ENCODE results near the gene MRPS21. TPM values are rescaled to one million over a fixed set of nuclear protein-coding genes. Genes with fewer than 3 reads are reported as not detected.

The MRPS21 gene
- total and polyA plus RNA-seq, 9 of the 15 experiments (the other 6 are each of a cell fraction or from before 2014, with no cell fraction given) = 119 to 407 (median 149) TPM

GRCh38 chr1:150293433-150294253, at the start of gene MRPS21 (continued):
- TF ChIP-seq FOXJ2 (tag; IDR thresholded peaks at IDR 0.05) (peak; percentile 97), BHLHE40 (IDR thresholded peaks at IDR 0.05; ENCODE audit: low read length) (peak; percentile 47), CUX1 (CRISPR knock-in tag; IDR thresholded peaks at IDR 0.05) (no peak), NFIX (CRISPR knock-in tag; IDR thresholded peaks at IDR 0.05; ENCODE audit: low read depth) (no peak), TAF15 (IDR thresholded peaks at IDR 0.05; ENCODE audit: low read depth, low read length) (no peak), RBM17 (IDR thresholded peaks at IDR 0.05; ENCODE audit: borderline replicate concordance, low read depth, low read length) (no peak), ILF3 (IDR thresholded peaks at IDR 0.05; ENCODE audit: borderline replicate concordance) (no peak), BRF1 (IDR thresholded peaks at IDR 0.05; ENCODE audit: borderline replicate concordance, extremely low read depth, insufficient read length) (no peak), ZNF311 (CRISPR knock-in tag; IDR thresholded peaks at IDR 0.05) (no peak), ZNF511 (CRISPR knock-in tag; IDR thresholded peaks at IDR 0.05) (no peak), CHAMP1 (IDR thresholded peaks at IDR 0.05) (no peak), ZNF277 (CRISPR knock-in tag; IDR thresholded peaks at IDR 0.05; ENCODE audit: borderline replicate concordance) (no peak)

Data from K562 (cell line).